Measurements from ENCODE around the gene IRF9.

The IRF9 gene

DNA sequence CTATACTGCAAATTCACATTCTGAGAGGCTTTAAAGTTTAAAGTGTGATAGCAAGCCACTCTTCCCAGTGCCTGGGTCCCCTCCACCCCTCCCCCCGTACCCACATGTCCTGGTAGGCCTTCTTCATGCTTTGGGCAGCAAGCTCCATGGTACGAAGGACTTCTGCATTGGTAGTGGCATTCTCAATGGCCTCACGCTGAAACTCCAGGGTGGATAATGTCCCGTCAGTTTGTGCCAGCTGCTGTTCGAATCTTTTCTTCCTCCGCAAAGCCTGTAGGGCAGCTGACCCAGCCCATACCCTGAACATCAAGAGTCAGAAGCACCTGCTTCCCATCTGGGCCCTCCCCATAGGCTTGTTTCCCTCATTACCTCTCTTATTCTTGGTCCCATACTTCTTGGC lies 50.2 kb downstream of the IRF9 start:
- peaks cover 21% of the 10 kb centered on the region for H3F3A ChIP-seq (ENCODE audit: insufficient read depth, low read length)

DNA sequence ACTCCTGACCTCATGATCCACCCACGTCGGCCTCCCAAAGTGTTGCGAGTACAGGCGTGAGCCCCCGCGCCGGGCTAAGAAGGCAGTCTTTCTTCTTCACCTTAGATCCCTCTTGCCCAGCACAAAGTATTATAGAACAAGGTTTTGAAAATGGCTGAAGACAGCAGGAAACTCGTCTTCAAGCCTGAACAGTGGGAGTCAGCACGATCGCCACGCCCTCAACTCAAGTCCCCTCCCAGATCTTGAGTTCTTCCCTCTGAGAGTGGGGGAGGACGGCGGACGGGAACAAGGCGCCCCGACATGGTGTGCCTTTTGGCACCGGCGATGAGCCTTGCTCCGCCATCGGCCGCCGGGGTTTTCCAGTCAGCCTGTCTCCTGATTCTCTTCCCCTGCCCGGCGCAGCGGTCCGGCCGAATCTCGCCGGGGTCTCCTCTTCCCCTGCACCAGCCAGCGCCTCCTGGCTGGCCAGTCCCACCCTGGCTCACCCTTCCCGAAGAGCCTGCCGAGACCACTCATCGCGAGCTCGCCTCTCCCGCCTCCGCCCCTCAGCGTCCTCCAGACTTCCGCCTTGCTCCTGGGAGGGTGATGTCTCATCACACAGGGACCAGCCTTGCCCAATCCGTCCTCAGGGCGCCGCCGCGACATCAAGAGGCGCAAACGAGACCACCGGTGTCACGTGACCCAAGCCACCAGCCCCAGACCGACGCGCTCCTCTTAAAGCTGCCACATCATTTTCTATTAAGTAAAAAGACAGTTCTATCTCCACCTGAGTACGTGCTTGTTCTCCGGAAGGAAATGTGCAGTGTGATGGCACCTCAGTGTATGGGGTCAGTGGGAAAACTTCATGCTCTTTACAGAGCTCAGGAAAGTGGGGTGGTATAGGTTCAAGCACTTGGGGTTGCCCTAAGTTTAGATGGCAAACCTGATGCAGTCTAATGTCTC lies 52.1 kb downstream of the IRF9 start, which contains the start of gene CHMP4A:
Gene CHMP4A, minus strand, starts transcription at position 565 of the 942 bp plus-strand sequence. Its CDS starts 49 bp downstream, at position 516.
- TF ChIP-seq, protein P1, sequence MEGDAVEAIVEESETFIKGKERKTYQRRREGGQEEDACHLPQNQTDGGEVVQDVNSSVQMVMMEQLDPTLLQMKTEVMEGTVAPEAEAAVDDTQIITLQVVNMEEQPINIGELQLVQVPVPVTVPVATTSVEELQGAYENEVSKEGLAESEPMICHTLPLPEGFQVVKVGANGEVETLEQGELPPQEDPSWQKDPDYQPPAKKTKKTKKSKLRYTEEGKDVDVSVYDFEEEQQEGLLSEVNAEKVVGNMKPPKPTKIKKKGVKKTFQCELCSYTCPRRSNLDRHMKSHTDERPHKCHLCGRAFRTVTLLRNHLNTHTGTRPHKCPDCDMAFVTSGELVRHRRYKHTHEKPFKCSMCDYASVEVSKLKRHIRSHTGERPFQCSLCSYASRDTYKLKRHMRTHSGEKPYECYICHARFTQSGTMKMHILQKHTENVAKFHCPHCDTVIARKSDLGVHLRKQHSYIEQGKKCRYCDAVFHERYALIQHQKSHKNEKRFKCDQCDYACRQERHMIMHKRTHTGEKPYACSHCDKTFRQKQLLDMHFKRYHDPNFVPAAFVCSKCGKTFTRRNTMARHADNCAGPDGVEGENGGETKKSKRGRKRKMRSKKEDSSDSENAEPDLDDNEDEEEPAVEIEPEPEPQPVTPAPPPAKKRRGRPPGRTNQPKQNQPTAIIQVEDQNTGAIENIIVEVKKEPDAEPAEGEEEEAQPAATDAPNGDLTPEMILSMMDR (IDR thresholded peaks at IDR 0.05; ENCODE audit: low read length) = no peak
- TF ChIP-seq EZH2phosphoT487 (IDR thresholded peaks at IDR 0.05; ENCODE audit: low read length) = no peak
- no peak for TF ChIP-seq EZH2 (optimal IDR thresholded peaks at IDR 0.05; ENCODE audit: low read depth, low read length)
- Histone ChIP-seq H3K36me3 (replicated peaks; ENCODE audit: insufficient read depth, low read length) (no peaks in the 10 kb centered on the region), H3F3A (ENCODE audit: insufficient read depth, low read length) (peaks cover 25% of the 10 kb centered on the region), H3K9ac (ENCODE audit: low read length) (peak within 1 kb of the TSS; percentile 93), H3K79me2 (ENCODE audit: low read length) (peaks cover 6% of the 10 kb centered on the region), H3K4me3 (ENCODE audit: low read length) (peak within 1 kb of the TSS; percentile 79), H3K4me1 (ENCODE audit: low read length) (peaks cover 17% of the 10 kb centered on the region), H2AFZ (ENCODE audit: low read length) (no peak within 1 kb of the TSS), H3K9me3 (replicated peaks; ENCODE audit: insufficient read depth, low read length) (no peaks in the 10 kb centered on the region), H3K9me2 (replicated peaks; ENCODE audit: insufficient read depth, low read length) (no peaks in the 10 kb centered on the region), H4K20me1 (ENCODE audit: insufficient read depth, low read length) (no peaks in the 10 kb centered on the region), H3K27me3 (replicated peaks; ENCODE audit: insufficient read depth, low read length) (no peaks in the 10 kb centered on the region), H3K4me2 (ENCODE audit: low read depth, low read length) (peak within 1 kb of the TSS; percentile 67), H3K27ac (ENCODE audit: low read length) (peak within 1 kb of the TSS; percentile 97)
- peak; percentile 93 for DNase-seq

More for the DNA sequence above, 50.2 kb downstream of the IRF9 start:
- H3K27me3 ChIP-seq (replicated peaks; ENCODE audit: insufficient read depth, low read length) = no peaks in the 10 kb centered on the region
- H3K4me1 ChIP-seq (ENCODE audit: low read length) = peaks cover 15% of the 10 kb centered on the region
- peaks cover 6% of the 10 kb centered on the region for H3K79me2 ChIP-seq (ENCODE audit: low read length)
- H3K9me2 ChIP-seq (replicated peaks; ENCODE audit: insufficient read depth, low read length) = no peaks in the 10 kb centered on the region
- H3K9me3 ChIP-seq (replicated peaks; ENCODE audit: insufficient read depth, low read length) = no peaks in the 10 kb centered on the region
- no peaks in the 10 kb centered on the region for H3K36me3 ChIP-seq (replicated peaks; ENCODE audit: insufficient read depth, low read length)
- H2AFZ ChIP-seq (ENCODE audit: low read length) = no peak overlapping the region
- H3K4me2 ChIP-seq (ENCODE audit: low read depth, low read length) = no peak overlapping the region
- no peak for DNase-seq
- TF ChIP-seq EZH2phosphoT487 (IDR thresholded peaks at IDR 0.05; ENCODE audit: low read length) (no peak), EZH2 (optimal IDR thresholded peaks at IDR 0.05; ENCODE audit: low read depth, low read length) (no peak)
- TF ChIP-seq, protein P1 (IDR thresholded peaks at IDR 0.05; ENCODE audit: low read length) = no peak
- no peaks in the 10 kb centered on the region for H4K20me1 ChIP-seq (ENCODE audit: insufficient read depth, low read length)
- H3K27ac ChIP-seq (ENCODE audit: low read length) = no peak overlapping the region
- H3K4me3 ChIP-seq (ENCODE audit: low read length) = no peak overlapping the region
- H3K9ac ChIP-seq (ENCODE audit: low read length) = no peak overlapping the region

DNA sequence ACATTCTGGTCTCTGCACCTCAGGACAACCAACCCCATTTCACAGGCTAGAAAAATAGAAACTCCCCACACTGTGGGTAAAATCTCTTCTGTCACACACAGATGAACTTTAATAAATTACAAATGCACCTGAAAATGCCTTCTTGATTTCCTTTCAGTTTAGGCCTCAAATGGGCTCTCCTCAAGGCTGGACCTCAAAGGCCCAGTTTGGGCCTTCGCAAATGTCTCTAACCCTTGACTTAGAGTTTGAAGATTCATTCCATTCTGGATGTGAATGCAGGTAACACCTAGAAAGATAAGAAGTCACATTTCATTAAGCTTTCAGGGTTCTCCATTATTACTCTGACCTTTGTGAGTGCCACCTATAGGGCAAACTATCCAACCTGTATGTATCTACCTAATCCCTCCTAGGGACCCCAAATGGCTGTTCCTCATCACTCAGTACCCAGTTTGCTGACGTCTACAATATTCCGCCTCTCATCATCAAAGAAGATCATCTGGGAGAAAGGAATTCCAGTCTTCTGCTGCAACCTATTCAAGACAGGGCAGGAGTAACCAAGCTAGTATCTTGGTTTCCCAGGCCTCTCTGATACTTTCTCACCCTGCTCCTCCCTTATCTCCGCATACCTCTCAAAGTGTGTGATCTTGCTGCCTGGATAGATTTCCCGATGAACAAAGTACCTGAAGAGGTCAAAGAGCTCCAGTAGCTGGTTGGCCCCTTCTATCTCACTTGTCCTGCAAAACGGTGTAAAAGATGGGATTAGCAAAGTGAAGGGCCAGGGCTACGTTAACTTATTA lies 53.0 kb downstream of the IRF9 start:
- Histone ChIP-seq H3K4me3 (ENCODE audit: low read length) (peak overlapping the region; percentile 79), H3K79me2 (ENCODE audit: low read length) (peaks cover 6% of the 10 kb centered on the region), H3K27me3 (replicated peaks; ENCODE audit: insufficient read depth, low read length) (no peaks in the 10 kb centered on the region), H3K27ac (ENCODE audit: low read length) (peak overlapping the region; percentile 97), H3K36me3 (replicated peaks; ENCODE audit: insufficient read depth, low read length) (no peaks in the 10 kb centered on the region), H4K20me1 (ENCODE audit: insufficient read depth, low read length) (no peaks in the 10 kb centered on the region), H3K4me1 (ENCODE audit: low read length) (peaks cover 17% of the 10 kb centered on the region), H2AFZ (ENCODE audit: low read length) (no peak overlapping the region), H3K9me3 (replicated peaks; ENCODE audit: insufficient read depth, low read length) (no peaks in the 10 kb centered on the region), H3K9me2 (replicated peaks; ENCODE audit: insufficient read depth, low read length) (no peaks in the 10 kb centered on the region), H3F3A (ENCODE audit: insufficient read depth, low read length) (peaks cover 25% of the 10 kb centered on the region), H3K9ac (ENCODE audit: low read length) (peak overlapping the region; percentile 93; the same call in 1 of the 2 replicates), H3K4me2 (ENCODE audit: low read depth, low read length) (peak overlapping the region; percentile 67)
- no peak for DNase-seq
- TF ChIP-seq, protein P1 (IDR thresholded peaks at IDR 0.05; ENCODE audit: low read length) = no peak; the same call in 1 of the 2 replicates
- TF ChIP-seq EZH2phosphoT487 (IDR thresholded peaks at IDR 0.05; ENCODE audit: low read length) = no peak
- no peak for TF ChIP-seq EZH2 (optimal IDR thresholded peaks at IDR 0.05; ENCODE audit: low read depth, low read length)
